ENCODE results near the gene LARGE1. TPM values are rescaled to one million over a fixed set of nuclear protein-coding genes. Genes with fewer than 3 reads are reported as not detected.

The LARGE1 gene
- total RNA-seq, 1 experiment from 2014 or later = 1.5 TPM

DNA sequence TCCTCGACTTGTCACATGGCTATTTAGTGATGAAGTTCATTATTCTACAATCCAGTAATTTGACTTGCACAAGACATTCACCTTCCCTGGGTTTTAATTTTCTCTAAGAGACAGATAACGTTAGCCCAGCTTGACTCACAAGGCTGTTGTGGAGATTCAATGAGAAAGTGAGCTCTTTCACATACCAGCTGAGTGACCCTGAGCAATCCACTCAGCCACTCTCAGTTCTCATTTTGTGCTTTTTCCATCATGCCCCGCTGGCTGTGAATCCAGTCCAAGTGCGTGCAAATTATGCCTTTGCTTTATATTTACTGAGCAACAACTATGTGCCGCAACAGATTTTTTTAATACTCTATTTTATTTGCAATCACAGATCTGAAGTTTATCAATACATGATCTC, 176.5 kb downstream of the LARGE1 start:
- Histone ChIP-seq H3K27ac (ENCODE audit: low read depth, low read length) (no peak overlapping the region), H3K36me3 (ENCODE audit: control insufficient read depth in 1 of 2, insufficient read depth in 2 of 2, low read length in 2 of 2) (no peaks in the 10 kb centered on the region), H3K4me2 (ENCODE audit: low read length) (no peak overlapping the region), H2AFZ (ENCODE audit: low read depth, low read length, poor library complexity, severe bottlenecking) (no peak overlapping the region), H3K27me3 (ENCODE audit: insufficient read depth, low read length) (no peaks in the 10 kb centered on the region), H3K9me2 (ENCODE audit: insufficient read depth) (no peaks in the 10 kb centered on the region), H3K4me1 (ENCODE audit: control insufficient read depth in 1 of 2, insufficient read depth in 2 of 2, low read length in 2 of 2) (no peaks in the 10 kb centered on the region), H3K79me2 (ENCODE audit: insufficient read depth, low read length) (no peaks in the 10 kb centered on the region), H3K4me3 (replicated peaks in 1 of 2; ENCODE audit: low read depth in 1 of 2, low read length in 2 of 2) (no peak overlapping the region), H4K20me1 (ENCODE audit: insufficient read depth) (no peaks in the 10 kb centered on the region), H3K9me3 (ENCODE audit: control insufficient read depth in 1 of 2, insufficient read depth in 1 of 2, low read depth in 1 of 2, low read length in 2 of 2) (peaks cover 4 to 45% of the 10 kb centered on the region in 2 experiments; a peak in 2 of 4 replicates), H3K9ac (ENCODE audit: low read length) (no peak overlapping the region)
- no TSS peak for BruUV-seq (replicated peaks)
- no peak for TF ChIP-seq RAD21 (IDR thresholded peaks at IDR 0.05; ENCODE audit: low read depth)
- no peak for TF ChIP-seq JUND (IDR thresholded peaks at IDR 0.05)
- no peak for TF ChIP-seq ZFX (IDR thresholded peaks at IDR 0.05)
- intact Hi-C loops (cut with micrococcal nuclease) = no loop called here
- CTCF ChIA-PET = no interaction called here
- RAD21 ChIA-PET (ENCODE audit: low non-redundant PET in 1 of 2, low total read pairs in 2 of 2, uncharacterized antibody in 2 of 2, unreplicated experiment in 2 of 2) = no interaction called here
- no peak for ATAC-seq
- no peak for DNase-seq (ENCODE audit: low read depth, low spot score)
- POLR2A ChIA-PET = no interaction called here

DNA sequence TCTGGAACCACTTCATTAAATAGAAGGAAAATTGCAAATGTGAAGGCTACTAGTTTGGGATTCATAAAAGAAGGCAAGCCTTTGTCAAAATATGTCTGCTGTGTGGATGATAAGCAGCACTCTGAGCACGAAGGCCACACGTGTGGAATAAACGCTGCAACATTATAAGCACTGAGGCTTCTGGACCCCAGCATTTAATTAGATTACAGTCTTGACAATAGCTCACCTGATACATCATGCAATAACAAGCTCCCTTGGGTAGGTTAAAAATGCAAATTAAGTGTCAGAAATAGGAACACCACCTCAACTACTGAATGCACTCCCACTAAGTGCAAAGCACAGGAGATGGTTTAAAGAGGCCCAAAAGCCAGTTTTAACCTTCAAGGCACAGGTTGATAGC, 179.3 kb downstream of the LARGE1 start:
- Histone ChIP-seq H3K4me1 (ENCODE audit: control insufficient read depth in 1 of 2, insufficient read depth in 2 of 2, low read length in 2 of 2) (no peaks in the 10 kb centered on the region), H3K79me2 (ENCODE audit: insufficient read depth, low read length) (no peaks in the 10 kb centered on the region), H3K36me3 (ENCODE audit: control insufficient read depth in 1 of 2, insufficient read depth in 2 of 2, low read length in 2 of 2) (no peaks in the 10 kb centered on the region), H3K4me2 (ENCODE audit: low read length) (no peak overlapping the region), H3K27ac (ENCODE audit: low read depth, low read length) (no peak overlapping the region), H2AFZ (ENCODE audit: low read depth, low read length, poor library complexity, severe bottlenecking) (no peak overlapping the region), H3K27me3 (ENCODE audit: insufficient read depth, low read length) (no peaks in the 10 kb centered on the region), H3K9ac (ENCODE audit: low read length) (no peak overlapping the region), H3K4me3 (replicated peaks in 1 of 2; ENCODE audit: low read depth in 1 of 2, low read length in 2 of 2) (no peak overlapping the region), H3K9me2 (ENCODE audit: insufficient read depth) (no peaks in the 10 kb centered on the region), H4K20me1 (ENCODE audit: insufficient read depth) (no peaks in the 10 kb centered on the region), H3K9me3 (ENCODE audit: control insufficient read depth in 1 of 2, insufficient read depth in 1 of 2, low read depth in 1 of 2, low read length in 2 of 2) (peaks cover 4 to 38% of the 10 kb centered on the region in 2 experiments; a peak in 2 of 4 replicates)
- no peak for ATAC-seq
- POLR2A ChIA-PET = no interaction called here
- TF ChIP-seq, protein P1, sequence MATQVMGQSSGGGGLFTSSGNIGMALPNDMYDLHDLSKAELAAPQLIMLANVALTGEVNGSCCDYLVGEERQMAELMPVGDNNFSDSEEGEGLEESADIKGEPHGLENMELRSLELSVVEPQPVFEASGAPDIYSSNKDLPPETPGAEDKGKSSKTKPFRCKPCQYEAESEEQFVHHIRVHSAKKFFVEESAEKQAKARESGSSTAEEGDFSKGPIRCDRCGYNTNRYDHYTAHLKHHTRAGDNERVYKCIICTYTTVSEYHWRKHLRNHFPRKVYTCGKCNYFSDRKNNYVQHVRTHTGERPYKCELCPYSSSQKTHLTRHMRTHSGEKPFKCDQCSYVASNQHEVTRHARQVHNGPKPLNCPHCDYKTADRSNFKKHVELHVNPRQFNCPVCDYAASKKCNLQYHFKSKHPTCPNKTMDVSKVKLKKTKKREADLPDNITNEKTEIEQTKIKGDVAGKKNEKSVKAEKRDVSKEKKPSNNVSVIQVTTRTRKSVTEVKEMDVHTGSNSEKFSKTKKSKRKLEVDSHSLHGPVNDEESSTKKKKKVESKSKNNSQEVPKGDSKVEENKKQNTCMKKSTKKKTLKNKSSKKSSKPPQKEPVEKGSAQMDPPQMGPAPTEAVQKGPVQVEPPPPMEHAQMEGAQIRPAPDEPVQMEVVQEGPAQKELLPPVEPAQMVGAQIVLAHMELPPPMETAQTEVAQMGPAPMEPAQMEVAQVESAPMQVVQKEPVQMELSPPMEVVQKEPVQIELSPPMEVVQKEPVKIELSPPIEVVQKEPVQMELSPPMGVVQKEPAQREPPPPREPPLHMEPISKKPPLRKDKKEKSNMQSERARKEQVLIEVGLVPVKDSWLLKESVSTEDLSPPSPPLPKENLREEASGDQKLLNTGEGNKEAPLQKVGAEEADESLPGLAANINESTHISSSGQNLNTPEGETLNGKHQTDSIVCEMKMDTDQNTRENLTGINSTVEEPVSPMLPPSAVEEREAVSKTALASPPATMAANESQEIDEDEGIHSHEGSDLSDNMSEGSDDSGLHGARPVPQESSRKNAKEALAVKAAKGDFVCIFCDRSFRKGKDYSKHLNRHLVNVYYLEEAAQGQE (IDR thresholded peaks at IDR 0.05; ENCODE audit: low read depth) = no peak
- TF ChIP-seq TCF7L2 (IDR thresholded peaks at IDR 0.05; ENCODE audit: borderline replicate concordance, extremely low read depth, insufficient read depth, insufficient read length) (no peak), POLR2AphosphoS5 (IDR thresholded peaks at IDR 0.05; ENCODE audit: low read depth, low read length) (no peak), CEBPB (IDR thresholded peaks at IDR 0.05; ENCODE audit: low read depth) (no peak), JUND (IDR thresholded peaks at IDR 0.05) (no peak), SP1 (IDR thresholded peaks at IDR 0.05; ENCODE audit: low read depth) (no peak), EZH2phosphoT487 (IDR thresholded peaks at IDR 0.05; ENCODE audit: borderline replicate concordance) (no peak)
- TF ChIP-seq, protein P2, sequence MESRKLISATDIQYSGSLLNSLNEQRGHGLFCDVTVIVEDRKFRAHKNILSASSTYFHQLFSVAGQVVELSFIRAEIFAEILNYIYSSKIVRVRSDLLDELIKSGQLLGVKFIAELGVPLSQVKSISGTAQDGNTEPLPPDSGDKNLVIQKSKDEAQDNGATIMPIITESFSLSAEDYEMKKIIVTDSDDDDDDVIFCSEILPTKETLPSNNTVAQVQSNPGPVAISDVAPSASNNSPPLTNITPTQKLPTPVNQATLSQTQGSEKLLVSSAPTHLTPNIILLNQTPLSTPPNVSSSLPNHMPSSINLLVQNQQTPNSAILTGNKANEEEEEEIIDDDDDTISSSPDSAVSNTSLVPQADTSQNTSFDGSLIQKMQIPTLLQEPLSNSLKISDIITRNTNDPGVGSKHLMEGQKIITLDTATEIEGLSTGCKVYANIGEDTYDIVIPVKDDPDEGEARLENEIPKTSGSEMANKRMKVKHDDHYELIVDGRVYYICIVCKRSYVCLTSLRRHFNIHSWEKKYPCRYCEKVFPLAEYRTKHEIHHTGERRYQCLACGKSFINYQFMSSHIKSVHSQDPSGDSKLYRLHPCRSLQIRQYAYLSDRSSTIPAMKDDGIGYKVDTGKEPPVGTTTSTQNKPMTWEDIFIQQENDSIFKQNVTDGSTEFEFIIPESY (IDR thresholded peaks at IDR 0.05; ENCODE audit: extremely low read depth, insufficient replicate concordance, low read length) = no peak
- TF ChIP-seq, protein P3, sequence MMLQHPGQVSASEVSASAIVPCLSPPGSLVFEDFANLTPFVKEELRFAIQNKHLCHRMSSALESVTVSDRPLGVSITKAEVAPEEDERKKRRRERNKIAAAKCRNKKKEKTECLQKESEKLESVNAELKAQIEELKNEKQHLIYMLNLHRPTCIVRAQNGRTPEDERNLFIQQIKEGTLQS (IDR thresholded peaks at IDR 0.05) = no peak
- DNase-seq (ENCODE audit: low read depth, low spot score) = no peak
- CTCF ChIA-PET = no interaction called here
- BruUV-seq (replicated peaks) = no TSS peak
- intact Hi-C loops (cut with micrococcal nuclease) = no loop called here
- RAD21 ChIA-PET (ENCODE audit: low non-redundant PET in 1 of 2, low total read pairs in 2 of 2, uncharacterized antibody in 2 of 2, unreplicated experiment in 2 of 2) = no interaction called here
